Upper lobe of left lung (tissue), 6 donors: ENCODE data around the gene LPCAT1. TPM values are rescaled to one million over a fixed set of nuclear protein-coding genes. Genes with fewer than 3 reads are reported as not detected.

Experiments used
- ATAC-seq, 2 donors: fragments of 200-7000 bp; cut with Tn5 transposase; one replicate each; pipeline ENCODE4 v1.9.1; 2022; ENCODE audit warnings: mild to moderate bottlenecking in 2 of 2, moderate library complexity in 2 of 2; ENCODE audit not compliant: low FRiP score in 2 of 2
- DNase-seq, 2 donors: peaks; one replicate each; pipeline ENCODE4 v3.0.0-alpha.2; 2019 to 2020
- H3K27ac ChIP-seq, 4 donors: fragments of 200-600 bp; sonication (generic); one replicate each; pipeline ENCODE4 v1.5.1; 2016 to 2019
- H3K27me3 ChIP-seq, 4 donors: fragments of 200-600 bp; sonication (generic); one replicate each; pipeline ENCODE4 v1.5.1; 2017 to 2019
- H3K36me3 ChIP-seq, 4 donors: fragments of 200-600 bp; sonication (generic); one replicate each; pipeline ENCODE4 v1.5.1; 2016 to 2019
- H3K4me1 ChIP-seq, 4 donors: fragments of 200-600 bp; sonication (generic); one replicate each; pipeline ENCODE4 v1.5.1; 2018 to 2019
- H3K4me3 ChIP-seq, 4 donors: fragments of 200-600 bp; sonication (generic); one replicate each; pipeline ENCODE4 v1.5.1; 2017 to 2019; ENCODE audit warnings: mild to moderate bottlenecking in 2 of 4, moderate library complexity in 1 of 4
- H3K9me3 ChIP-seq, 4 donors: fragments of 200-600 bp; sonication (generic); one replicate each; pipeline ENCODE4 v1.5.1; 2018 to 2019
- CTCF ChIP-seq, 6 experiments: fragments of 450-650 bp in 4 of 6; fragments of 200-600 bp in 2 of 6; sonication (generic) in 2 of 6; IDR thresholded peaks; one replicate each; pipeline ENCODE4 v1.5.1; 2016 to 2019; ENCODE audit warnings: antibody characterized with exemption in 6 of 6
- EP300 ChIP-seq, 4 donors: sonication (generic); formaldehyde crosslinking; IDR thresholded peaks; one replicate each; pipeline ENCODE4 v1.5.1; 2017; ENCODE audit warnings: antibody characterized with exemption in 4 of 4, control low read depth in 2 of 4
- POLR2A ChIP-seq, 4 donors: fragments of 450-650 bp; IDR thresholded peaks; one replicate each; pipeline ENCODE4 v1.5.1; 2016 to 2017; ENCODE audit warnings: antibody characterized with exemption in 4 of 4, mild to moderate bottlenecking in 2 of 4
- POLR2AphosphoS5 ChIP-seq, 2 donors: sonication (generic); formaldehyde crosslinking; IDR thresholded peaks; one replicate each; pipeline ENCODE4 v1.5.1; 2017; ENCODE audit warnings: antibody characterized with exemption in 2 of 2
- WGBS, 2 donors: methylation state at CpG; one replicate each; pipeline ENCODE4 v1.1.5; 2017 to 2018; 5-methylcytosine and 5-hydroxymethylcytosine counted together
- total RNA-seq, 6 donors: library from RNA; depleted of rRNA in 4 of 6; stranded (reverse); fragments of >200 nt in 4 of 6; gene quantifications; one replicate each; pipeline versions ENCODE4 v1.1.0 to v1.2.1, GENCODE V29; 2016 to 2021
- donor health status: DM: no; HTN: no; CAD: no; lungs with moderate emphysema.
- donor health status: DM: no; HTN: yes; CAD: no; lungs with severe emphysema.

Gene LPCAT1
- total RNA-seq, 6 donors from 2014 or later: 403 to 922 (median 538) TPM

- peak in 1 of 2 donors; percentile 91 for DNase-seq
- Histone ChIP-seq H3K27me3 (no peaks in the 10 kb centered on the region), H3K36me3 (no peaks in the 10 kb centered on the region), H3K4me1 (peaks cover 7 to 39% (median 18%) of the 10 kb centered on the region in 4 donors), H3K9me3 (no peaks in the 10 kb centered on the region), H3K27ac (peak overlapping the region; percentile 81 to 96 (median 82)), H3K4me3 (no peak overlapping the region)
- ATAC-seq: peak; percentile 31 to 67
- peak in 3 of 4 donors; percentile 30 to 83 (median 58) for TF ChIP-seq EP300 (IDR thresholded peaks at IDR 0.05)
- peak in 1 of 6 experiments; percentile 35 for TF ChIP-seq CTCF (IDR thresholded peaks at IDR 0.05)
- TF ChIP-seq POLR2A (IDR thresholded peaks at IDR 0.05): peak in 1 of 4 donors; percentile 50
- peak in 1 of 2 donors; percentile 34 for TF ChIP-seq POLR2AphosphoS5 (IDR thresholded peaks at IDR 0.05)
- 73 to 79% methylated on average over 13 to 22 of the region's 22 CpGs for WGBS, 2 donors
Measured at GRCh38 chr5:1557114-1557873, 33.5 kb upstream of the LPCAT1 start.

- Histone ChIP-seq H3K27ac (peak overlapping the region; percentile 81 to 96 (median 82)), H3K36me3 (no peaks in the 10 kb centered on the region), H3K9me3 (no peaks in the 10 kb centered on the region), H3K27me3 (no peaks in the 10 kb centered on the region), H3K4me1 (peaks cover 7 to 39% (median 22%) of the 10 kb centered on the region in 4 donors), H3K4me3 (no peak overlapping the region)
- no peak for TF ChIP-seq POLR2A (IDR thresholded peaks at IDR 0.05)
- 78 to 80% methylated on average over 18 to 24 of the region's 26 CpGs for whole genome bisulfite sequencing, 2 donors
- peak; percentile 24 to 78 for DNase-seq
- peak in 1 of 2 donors; percentile 17 for ATAC-seq
Measured at GRCh38 chr5:1555808-1556731, 32.3 kb upstream of the LPCAT1 start.

GRCh38 chr5:1555011-1555807 is 31.4 kb upstream of the LPCAT1 start:
- Histone ChIP-seq H3K4me3 (no peak overlapping the region), H3K36me3 (no peaks in the 10 kb centered on the region), H3K4me1 (peaks cover 7 to 42% (median 22%) of the 10 kb centered on the region in 4 donors), H3K27ac (peak overlapping the region; percentile 81 to 96 (median 82)), H3K27me3 (no peaks in the 10 kb centered on the region), H3K9me3 (no peaks in the 10 kb centered on the region)
- WGBS, 2 donors: 39 to 69% methylated on average over 12 to 28 of the region's 28 CpGs
- DNase-seq: peak; percentile 91 to 94
- peak; percentile 68 to 90 for ATAC-seq
- TF ChIP-seq POLR2A (IDR thresholded peaks at IDR 0.05) (peak in 2 of 4 donors; percentile 61 to 70), EP300 (IDR thresholded peaks at IDR 0.05) (peak; percentile 83 to 100 (median 98)), CTCF (IDR thresholded peaks at IDR 0.05) (peak in 4 of 6 experiments; percentile 10 to 40 (median 15)), POLR2AphosphoS5 (IDR thresholded peaks at IDR 0.05) (peak; percentile 93 to 94)

- peak overlapping the region; percentile 64 to 96 (median 80) for H3K27ac ChIP-seq
- TF ChIP-seq CTCF (IDR thresholded peaks at IDR 0.05) (no peak), POLR2A (IDR thresholded peaks at IDR 0.05) (no peak), EP300 (IDR thresholded peaks at IDR 0.05) (no peak), POLR2AphosphoS5 (IDR thresholded peaks at IDR 0.05) (no peak)
- H3K9me3 ChIP-seq: no peaks in the 10 kb centered on the region
- H3K27me3 ChIP-seq: no peaks in the 10 kb centered on the region
- no peaks in the 10 kb centered on the region for H3K36me3 ChIP-seq
- ATAC-seq (no peak), DNase-seq (peak; percentile 20 to 75)
- WGBS, 2 donors: 85 to 88% methylated on average over 9 to 11 of the region's 11 CpGs
- H3K4me3 ChIP-seq: no peak overlapping the region
- peaks cover 7 to 43% (median 22%) of the 10 kb centered on the region in 4 donors for H3K4me1 ChIP-seq
Measured at GRCh38 chr5:1554410-1554967, 30.7 kb upstream of the LPCAT1 start.
